SU-DHL-6 (cell line): ENCODE data around the gene EXD2.

Source experiments
- EZH2phosphoT487 ChIP-seq: fragments of 200-600 bp; sonication (generic), shearing (Covaris generic); conservative IDR thresholded peaks from 2 replicates; pipeline ENCODE4 v1.6.1; 2018; ENCODE audit warnings: mild to moderate bottlenecking, antibody characterized with exemption, low read length, moderate library complexity, mixed read lengths
- TF ChIP-seq, protein P1 (sequence below): fragments of 200-600 bp; sonication (generic); IDR thresholded peaks from one replicate; pipeline ENCODE4 v1.5.1; 2017; ENCODE audit warnings: antibody characterized with exemption, mild to moderate bottlenecking, low read length, moderate library complexity; ENCODE audit not compliant: insufficient read depth, poor library complexity, severe bottlenecking

DNA sequence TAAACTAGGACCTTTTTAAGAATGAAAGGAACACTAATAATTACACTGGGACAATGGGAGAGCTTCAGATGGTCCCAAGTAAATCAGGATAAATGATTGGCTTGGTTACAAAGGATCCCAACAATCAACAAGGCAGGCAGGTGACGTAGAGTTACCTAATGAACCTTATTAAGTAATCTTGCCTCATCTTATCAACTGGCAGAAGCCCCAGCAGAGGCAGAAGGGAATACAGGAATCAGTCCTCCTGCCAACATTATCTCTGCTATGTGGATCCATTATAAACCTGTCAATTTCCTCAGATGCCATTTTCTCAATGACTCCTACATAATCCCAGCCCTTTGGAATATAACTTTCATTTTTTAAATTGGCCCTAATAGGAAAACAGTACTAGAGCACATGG, 49.7 kb upstream of the EXD2 start:
- TF ChIP-seq, protein P1, sequence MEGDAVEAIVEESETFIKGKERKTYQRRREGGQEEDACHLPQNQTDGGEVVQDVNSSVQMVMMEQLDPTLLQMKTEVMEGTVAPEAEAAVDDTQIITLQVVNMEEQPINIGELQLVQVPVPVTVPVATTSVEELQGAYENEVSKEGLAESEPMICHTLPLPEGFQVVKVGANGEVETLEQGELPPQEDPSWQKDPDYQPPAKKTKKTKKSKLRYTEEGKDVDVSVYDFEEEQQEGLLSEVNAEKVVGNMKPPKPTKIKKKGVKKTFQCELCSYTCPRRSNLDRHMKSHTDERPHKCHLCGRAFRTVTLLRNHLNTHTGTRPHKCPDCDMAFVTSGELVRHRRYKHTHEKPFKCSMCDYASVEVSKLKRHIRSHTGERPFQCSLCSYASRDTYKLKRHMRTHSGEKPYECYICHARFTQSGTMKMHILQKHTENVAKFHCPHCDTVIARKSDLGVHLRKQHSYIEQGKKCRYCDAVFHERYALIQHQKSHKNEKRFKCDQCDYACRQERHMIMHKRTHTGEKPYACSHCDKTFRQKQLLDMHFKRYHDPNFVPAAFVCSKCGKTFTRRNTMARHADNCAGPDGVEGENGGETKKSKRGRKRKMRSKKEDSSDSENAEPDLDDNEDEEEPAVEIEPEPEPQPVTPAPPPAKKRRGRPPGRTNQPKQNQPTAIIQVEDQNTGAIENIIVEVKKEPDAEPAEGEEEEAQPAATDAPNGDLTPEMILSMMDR = no peak
- TF ChIP-seq EZH2phosphoT487 = no peak
